Effector memory CD4-positive, alpha-beta T cell (primary cell): ENCODE measurements around the gene SLC6A8.

Experiments
- DNase-seq, 3 donors: peaks; one replicate each; pipeline ENCODE4 v3.0.0-alpha.2; 2020
- H3K27ac ChIP-seq: 2 replicates; pipeline ENCODE4 v1.7.0; 2013; ENCODE audit warnings: mild to moderate bottlenecking, low read length, moderate library complexity; ENCODE audit not compliant: insufficient read depth, poor library complexity, severe bottlenecking
- H3K27me3 ChIP-seq: replicated peaks from 2 replicates; pipeline ENCODE4 v1.7.0; 2013; ENCODE audit warnings: mild to moderate bottlenecking, low read length; ENCODE audit not compliant: insufficient read depth, control insufficient read depth, poor library complexity, severe bottlenecking
- H3K36me3 ChIP-seq: 2 replicates; pipeline ENCODE4 v1.7.0; 2013; ENCODE audit warnings: mild to moderate bottlenecking, low read length, moderate library complexity; ENCODE audit not compliant: control insufficient read depth, insufficient read depth
- H3K4me1 ChIP-seq: 2 replicates; pipeline ENCODE4 v1.7.0; 2013; ENCODE audit warnings: low read length, mild to moderate bottlenecking; ENCODE audit not compliant: control insufficient read depth, insufficient read depth, poor library complexity, severe bottlenecking
- H3K4me3 ChIP-seq: 2 replicates; pipeline ENCODE4 v1.7.0; 2013; ENCODE audit warnings: low read length, low read depth, mild to moderate bottlenecking; ENCODE audit not compliant: insufficient read depth, poor library complexity, severe bottlenecking
- H3K9me3 ChIP-seq: 2 replicates; pipeline ENCODE4 v1.7.0; 2013; ENCODE audit warnings: mild to moderate bottlenecking, low read length, moderate library complexity; ENCODE audit not compliant: control insufficient read depth
- total RNA-seq, 3 donors: gene quantifications; one replicate each; lab custom pipeline; 2026; lab: John Stamatoyannopoulos, UW

The SLC6A8 gene
- 2.6 to 20.8 (median 9.5) reads per million in 3 donors for total RNA-seq

DNA sequence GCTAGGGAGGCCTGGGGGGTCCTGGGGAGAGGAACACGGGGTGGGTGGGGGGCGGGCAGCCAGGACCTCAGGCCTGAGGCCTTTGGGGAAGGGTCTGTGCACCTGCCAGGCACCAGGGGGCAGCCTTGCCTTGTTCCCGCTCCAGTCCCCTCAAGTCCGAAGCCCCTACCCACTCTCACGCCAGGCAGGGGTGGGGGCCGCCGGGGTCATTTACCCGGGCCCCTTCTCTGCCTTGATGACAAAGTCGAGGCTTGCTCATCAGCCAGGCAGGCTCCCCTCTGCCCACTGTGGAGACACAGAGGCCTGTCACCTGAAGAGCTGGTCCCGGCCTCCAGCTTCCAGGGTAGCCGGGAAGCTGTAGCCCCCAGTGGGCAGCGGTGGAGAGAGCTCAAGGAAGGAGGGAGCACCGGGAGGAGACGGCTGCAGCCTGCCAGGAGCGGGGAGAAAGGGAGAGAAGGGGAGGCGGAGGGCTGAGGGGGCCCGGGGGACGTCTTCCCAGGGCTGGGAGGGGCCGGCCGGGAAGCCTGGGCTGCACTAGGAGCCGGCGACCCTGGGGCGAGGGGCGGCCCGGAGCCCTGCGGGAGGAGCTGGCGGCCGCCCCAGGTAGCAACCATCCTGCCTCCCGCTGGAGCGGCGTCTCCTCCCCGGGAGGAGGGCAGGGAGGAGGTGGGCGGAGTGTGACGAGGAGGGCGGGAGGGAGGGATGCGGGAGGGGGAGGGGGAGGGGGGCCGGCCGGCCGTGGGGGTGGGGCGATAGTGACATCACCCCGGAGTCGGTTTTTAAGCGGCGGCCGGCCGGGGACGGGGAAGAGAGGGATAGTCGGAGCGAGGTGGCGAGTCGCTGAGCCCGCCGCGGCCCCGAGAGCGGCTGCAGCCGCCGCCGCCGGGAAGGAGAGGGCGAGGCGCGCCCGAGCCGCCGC is at the start of gene SLC6A8:
TSS of gene SLC6A8 (plus strand) at position 806 of the 919 bp plus-strand sequence. CDS start 649 bp downstream, outside the sequence.
- Histone ChIP-seq H3K27me3 (no peaks in the 10 kb centered on the region), H3K36me3 (no peaks in the 10 kb centered on the region), H3K9me3 (no peaks in the 10 kb centered on the region), H3K4me3 (peak within 1 kb of the TSS; percentile 32), H3K27ac (no peak within 1 kb of the TSS), H3K4me1 (no peaks in the 10 kb centered on the region)
- peak; percentile 11 to 27 (median 24) for DNase-seq

DNA sequence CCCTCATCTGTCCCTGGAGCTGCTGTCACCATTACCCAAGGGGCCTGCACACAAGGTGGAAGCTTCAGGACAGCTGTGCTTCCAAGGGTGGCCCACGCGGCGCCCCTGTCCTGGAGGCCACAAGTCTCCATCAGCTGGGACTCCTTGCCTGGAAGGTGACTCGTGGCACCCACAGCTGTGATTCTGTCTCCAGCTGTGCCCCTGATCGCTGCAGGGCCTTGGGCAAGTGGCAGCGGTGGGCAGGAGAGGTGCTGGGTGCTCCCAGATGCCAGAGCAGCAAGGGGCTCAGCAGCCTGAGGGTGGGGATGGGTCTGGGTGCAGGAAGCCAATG is 49.7 kb upstream of the SLC6A8 start:
- peaks cover 8% of the 10 kb centered on the region for H3K4me1 ChIP-seq
- no peak overlapping the region for H3K4me3 ChIP-seq
- H3K36me3 ChIP-seq: no peaks in the 10 kb centered on the region
- DNase-seq: no peak
- peaks cover 8% of the 10 kb centered on the region for H3K27me3 ChIP-seq
- no peaks in the 10 kb centered on the region for H3K9me3 ChIP-seq
- no peak overlapping the region for H3K27ac ChIP-seq

DNA sequence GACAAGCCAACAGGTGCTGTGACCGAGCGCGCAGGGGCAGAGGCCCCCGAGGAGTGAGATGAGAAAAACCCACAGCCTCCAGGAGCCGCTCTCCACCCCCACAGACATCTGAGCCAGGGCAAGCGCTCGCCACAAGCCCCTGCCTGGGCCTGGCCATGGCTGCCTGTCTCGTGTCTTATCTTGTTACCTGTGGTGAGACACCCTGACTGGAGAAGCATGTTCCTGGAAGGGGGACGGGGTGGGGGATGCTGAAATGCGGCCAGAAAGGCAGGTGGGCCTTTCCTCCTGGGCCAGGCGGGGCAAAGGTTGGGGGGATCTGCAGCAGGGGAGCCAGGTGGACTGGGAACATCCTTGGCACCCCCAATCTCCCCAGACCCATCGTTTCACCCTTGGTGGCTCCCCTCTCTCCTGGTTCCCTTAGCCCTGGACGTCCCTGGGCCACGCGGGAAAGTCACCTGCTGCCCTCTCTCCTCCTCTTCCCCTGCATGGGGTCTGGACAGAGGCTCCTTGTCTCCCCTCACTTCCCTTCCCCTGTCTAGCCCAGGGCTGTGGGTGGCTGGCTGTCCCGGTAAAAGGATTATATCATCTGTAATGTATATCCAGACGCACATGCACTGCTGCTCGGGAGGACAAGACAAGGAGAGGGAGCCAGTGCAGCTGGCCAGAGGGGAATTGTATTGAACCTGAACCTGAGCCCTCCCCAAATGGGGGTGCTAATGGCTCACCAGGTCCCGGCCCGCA is 49.1 kb upstream of the SLC6A8 start:
- Histone ChIP-seq H3K4me1 (peaks cover 11% of the 10 kb centered on the region), H3K9me3 (no peaks in the 10 kb centered on the region), H3K27ac (no peak overlapping the region), H3K4me3 (no peak overlapping the region), H3K36me3 (no peaks in the 10 kb centered on the region), H3K27me3 (peaks cover 8% of the 10 kb centered on the region)
- no peak for DNase-seq

DNA sequence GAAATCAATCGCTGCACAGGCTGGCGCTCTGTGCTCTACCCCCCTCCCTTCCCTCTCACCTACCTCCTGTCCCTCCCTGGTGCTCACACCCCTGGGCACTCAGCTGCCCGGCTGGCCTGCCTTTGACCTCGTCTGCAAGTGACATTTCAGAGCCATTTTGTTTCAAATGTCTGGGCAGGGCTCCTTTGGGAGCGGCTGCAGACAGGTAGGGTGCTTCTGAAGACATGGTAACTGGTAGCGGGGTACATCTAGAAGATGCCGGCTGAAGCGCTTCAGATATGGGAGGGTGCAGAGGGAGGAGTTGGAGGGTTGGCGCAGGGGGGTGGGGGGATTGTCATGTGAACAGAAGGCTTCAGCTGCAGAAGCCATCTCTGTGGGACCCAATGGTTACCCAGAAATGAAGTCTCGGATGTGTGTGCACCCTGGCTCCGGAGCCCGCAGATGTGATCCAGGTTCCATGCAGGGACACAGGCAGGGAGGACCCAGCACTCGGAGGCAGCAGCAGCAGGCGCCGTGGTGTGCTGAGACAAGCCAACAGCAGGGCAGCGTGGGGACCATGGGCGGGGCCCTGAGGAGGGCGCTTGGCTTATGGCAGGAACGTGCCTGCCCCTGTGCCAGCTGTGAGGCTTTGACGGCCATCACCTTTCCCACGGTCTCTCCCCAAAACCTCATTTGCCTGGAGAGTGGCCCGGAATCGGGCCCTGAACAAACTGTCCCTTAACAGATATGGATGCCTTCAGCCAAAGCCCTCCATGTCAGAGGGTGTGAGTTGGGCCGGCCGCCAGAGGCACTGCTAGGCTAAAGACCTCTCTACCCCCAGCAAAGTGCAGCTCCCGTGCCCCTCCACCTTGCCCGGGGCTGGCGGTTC is 48.3 kb upstream of the SLC6A8 start:
- peaks cover 14% of the 10 kb centered on the region for H3K4me1 ChIP-seq
- H3K27me3 ChIP-seq: peaks cover 8% of the 10 kb centered on the region
- H3K36me3 ChIP-seq: no peaks in the 10 kb centered on the region
- H3K9me3 ChIP-seq: no peaks in the 10 kb centered on the region
- H3K4me3 ChIP-seq: no peak overlapping the region
- DNase-seq: no peak
- no peak overlapping the region for H3K27ac ChIP-seq

DNA sequence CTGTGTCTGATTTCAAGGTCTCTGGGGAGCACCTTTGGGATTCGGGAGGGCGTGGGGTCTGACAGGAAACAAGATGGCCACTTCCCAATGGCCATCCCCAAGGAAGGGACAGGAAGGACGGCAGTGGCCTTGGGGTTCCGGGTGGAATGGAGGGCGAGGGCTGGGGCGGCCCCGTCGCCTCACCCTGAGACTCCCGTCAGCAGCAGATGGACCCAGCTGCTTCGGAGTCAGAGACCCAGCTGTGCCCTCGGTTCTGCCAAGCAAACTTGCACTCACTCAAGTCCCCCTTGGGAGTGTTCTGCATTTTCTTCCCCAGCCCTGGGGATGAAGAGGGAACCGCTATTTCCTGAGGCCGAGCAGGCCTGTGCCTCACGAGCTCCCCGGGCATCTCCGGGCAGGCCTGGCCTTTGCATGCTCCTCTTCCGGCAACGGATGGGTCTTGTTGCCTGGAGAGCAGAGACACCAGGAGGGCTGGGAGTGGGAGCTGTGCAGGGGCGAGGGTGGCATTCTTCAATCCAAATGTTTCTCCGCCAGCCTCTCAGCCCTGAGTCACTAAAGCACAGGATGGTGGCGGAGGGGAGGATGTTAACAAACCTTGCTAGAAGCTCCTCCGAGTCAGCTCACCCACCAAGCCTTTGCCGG is 47.6 kb upstream of the SLC6A8 start:
- Histone ChIP-seq H3K27me3 (peaks cover 13% of the 10 kb centered on the region), H3K27ac (no peak overlapping the region), H3K9me3 (no peaks in the 10 kb centered on the region), H3K4me3 (no peak overlapping the region), H3K36me3 (no peaks in the 10 kb centered on the region), H3K4me1 (peaks cover 14% of the 10 kb centered on the region)
- DNase-seq: no peak

DNA sequence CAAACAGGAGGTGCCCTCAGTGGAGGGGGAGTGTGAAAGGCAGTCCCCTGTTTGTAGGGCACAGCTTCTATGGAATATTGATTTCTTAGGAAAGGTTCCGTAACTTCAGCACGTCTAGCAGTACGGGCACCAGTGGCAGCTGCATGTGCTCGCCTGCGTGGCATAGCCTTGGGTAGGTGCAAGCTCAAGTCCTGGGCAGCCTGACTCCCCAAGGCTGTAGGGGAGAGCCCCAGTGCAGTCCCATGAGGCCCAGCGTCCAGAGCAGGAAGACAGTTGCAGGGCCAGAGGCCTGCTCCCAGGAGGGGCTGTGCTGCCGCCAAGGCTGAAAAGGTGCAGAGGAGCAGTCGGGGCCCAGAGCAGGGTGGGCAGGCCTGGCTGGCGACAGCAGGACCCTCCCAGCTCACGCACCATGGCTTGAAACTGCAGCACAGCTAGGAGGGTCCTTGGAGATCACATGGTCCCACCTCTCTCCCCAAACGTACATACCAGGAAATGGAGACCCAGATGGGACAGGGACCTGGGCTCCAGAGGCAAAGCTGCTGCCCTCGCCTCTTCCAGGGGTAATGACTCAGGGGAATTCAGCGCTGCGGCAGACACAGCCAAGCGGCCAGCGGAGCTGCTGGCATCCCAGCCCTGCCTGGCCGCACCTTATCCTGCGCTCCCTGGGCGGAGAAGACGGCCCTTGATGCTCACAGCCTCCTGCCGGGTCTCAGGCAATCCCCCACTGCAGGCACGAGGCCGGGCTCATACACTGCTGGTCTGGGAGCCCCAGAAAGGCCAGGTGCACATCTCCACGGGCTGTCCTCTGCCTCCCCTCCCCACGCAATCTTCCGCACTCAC is 46.8 kb upstream of the SLC6A8 start:
- Histone ChIP-seq H3K27me3 (peaks cover 14% of the 10 kb centered on the region), H3K4me1 (peaks cover 14% of the 10 kb centered on the region), H3K4me3 (no peak overlapping the region), H3K36me3 (no peaks in the 10 kb centered on the region), H3K27ac (no peak overlapping the region), H3K9me3 (no peaks in the 10 kb centered on the region)
- DNase-seq: no peak

DNA sequence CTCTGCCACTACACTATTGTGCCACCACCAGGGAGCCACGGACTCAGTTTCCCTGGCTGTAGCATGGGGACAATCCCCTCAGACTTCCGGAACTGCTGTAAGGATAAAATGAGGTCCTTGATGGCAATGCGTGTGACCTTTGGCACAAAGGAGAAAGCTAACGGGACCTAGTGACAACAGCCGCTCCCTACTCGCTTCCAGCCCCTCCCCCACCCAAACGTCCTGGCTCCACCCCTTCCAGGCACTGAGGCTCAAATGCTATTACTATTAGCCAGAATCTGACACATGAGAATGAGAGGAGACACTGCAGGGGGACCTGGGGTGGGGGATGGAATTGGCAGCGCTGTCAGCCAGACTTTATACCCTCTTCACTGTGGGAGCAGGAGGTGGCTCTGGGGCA is 46.1 kb upstream of the SLC6A8 start:
- no peak for DNase-seq
- H3K4me3 ChIP-seq: no peak overlapping the region
- H3K36me3 ChIP-seq: no peaks in the 10 kb centered on the region
- peaks cover 14% of the 10 kb centered on the region for H3K4me1 ChIP-seq
- peaks cover 20% of the 10 kb centered on the region for H3K27me3 ChIP-seq
- no peaks in the 10 kb centered on the region for H3K9me3 ChIP-seq
- no peak overlapping the region for H3K27ac ChIP-seq

DNA sequence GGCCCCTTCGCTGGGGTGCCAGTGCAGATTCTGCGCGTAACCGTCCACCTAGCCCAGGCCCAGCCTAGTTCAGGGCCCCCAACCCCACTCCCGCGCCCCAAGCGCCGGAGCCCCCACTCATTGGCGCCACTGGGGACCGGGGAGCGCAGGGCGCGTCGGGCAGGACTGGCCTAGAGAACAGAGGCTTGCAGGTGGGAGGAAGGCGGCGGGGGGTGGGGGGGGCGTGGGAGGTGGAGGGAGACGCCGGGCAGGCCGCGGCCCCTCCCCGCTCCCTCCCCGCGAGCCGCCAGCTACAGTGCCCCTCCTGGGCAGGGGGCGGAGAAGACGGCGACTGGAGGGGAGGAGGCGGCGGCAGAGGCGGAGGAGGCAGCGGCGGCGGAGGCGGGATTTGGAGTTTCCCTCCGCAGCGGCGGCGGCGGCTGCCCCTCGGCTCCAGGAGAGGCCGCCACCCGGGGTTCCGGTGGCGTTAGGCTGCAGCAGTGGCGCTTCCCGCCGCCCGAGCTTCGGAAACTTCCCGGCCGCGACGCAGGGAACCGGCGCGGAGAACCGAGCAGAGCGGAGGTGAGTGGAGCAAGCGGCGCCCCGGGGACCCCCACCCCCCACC is 45.6 kb upstream of the SLC6A8 start:
- Histone ChIP-seq H3K9me3 (no peaks in the 10 kb centered on the region), H3K4me3 (no peak overlapping the region), H3K36me3 (no peaks in the 10 kb centered on the region), H3K4me1 (peaks cover 17% of the 10 kb centered on the region), H3K27ac (no peak overlapping the region), H3K27me3 (peaks cover 23% of the 10 kb centered on the region)
- no peak for DNase-seq
